Right lobe of liver (tissue), 4 donors: ENCODE data around the gene CPSF4.

Source experiments
- CTCF ChIP-seq, 4 donors: fragments of 200-600 bp in 3 of 4; fragments of 450-650 bp in 1 of 4; IDR thresholded peaks; one replicate each; pipeline versions ENCODE4 v1.5.1 to v1.8.0; 2016 to 2022; ENCODE audit warnings: antibody characterized with exemption in 4 of 4, mild to moderate bottlenecking in 2 of 4
- POLR2A ChIP-seq: fragments of 450-650 bp; IDR thresholded peaks from one replicate; pipeline ENCODE4 v1.6.1; 2017; ENCODE audit warnings: antibody characterized with exemption, mild to moderate bottlenecking
- donor health status: DM: no; HTN: no; CAD: no.
- donor health status: DM: no; HTN: no; CAD: no.
- donor health status: DM: no; HTN: yes; CAD: no.

- TF ChIP-seq POLR2A, result no peak
- no peak for TF ChIP-seq CTCF (IDR thresholded peaks at IDR 0.05)
These were observed 19.1 kb downstream of the CPSF4 start for GRCh38 chr7:99457650-99458493.
